IMR-90 (cell line): ENCODE data around the gene MYBPHL. TPM values are rescaled to one million over a fixed set of nuclear protein-coding genes. Genes with fewer than 3 reads are reported as not detected.

Experiments
- ATAC-seq: fragments of 200-7000 bp; cut with Tn5 transposase; 2 replicates; pipeline ENCODE4 v1.9.1; 2020; ENCODE audit warnings: low read depth, mild to moderate bottlenecking, moderate library complexity
- BruUV-seq: library from RNA; stranded (reverse); fragments of 400-500 nt; replicated peaks from 2 replicates; lab custom pipeline; 2021; lab: Mats Ljungman, UMichigan
- CTCF ChIA-PET: fragments of 300-600 bp; formaldehyde crosslinking; extraction: SDS; loops from one replicate; lab custom pipeline; 2021; ENCODE audit warnings: antibody characterized with exemption; lab: Yijun Ruan, JAX
- POLR2A ChIA-PET: fragments of 300-600 bp; sonication (Branson Sonifier 250); formaldehyde crosslinking; loops from one replicate; lab custom pipeline; 2022; ENCODE audit warnings: antibody characterized with exemption; ENCODE audit not compliant: unreplicated experiment; lab: Charles Lee
- DNase-seq: peaks from one replicate; pipeline ENCODE4 v3.0.0; 2013
- H2AFZ ChIP-seq: replicated peaks from 2 replicates; pipeline ENCODE3; 2013; ENCODE audit warnings: low read length, mild to moderate bottlenecking; ENCODE audit not compliant: poor library complexity
- H2AK5ac ChIP-seq: 2 replicates; pipeline ENCODE4 v1.6.1; 2013; ENCODE audit warnings: low read depth, low read length, inconsistent platforms
- H2AK9ac ChIP-seq: replicated peaks from 2 replicates; pipeline ENCODE3; 2013; ENCODE audit warnings: mild to moderate bottlenecking, low read depth, low read length, moderate library complexity; ENCODE audit not compliant: poor library complexity
- H2BK120ac ChIP-seq: 2 replicates; pipeline ENCODE4 v1.6.1; 2013; ENCODE audit warnings: low read depth, low read length, inconsistent platforms
- H2BK15ac ChIP-seq: 3 replicates; pipeline ENCODE4 v1.6.1; 2013; ENCODE audit warnings: low read depth, low read length, inconsistent platforms
- H2BK20ac ChIP-seq: 2 replicates; pipeline ENCODE4 v1.6.1; 2013; ENCODE audit warnings: low read depth, mild to moderate bottlenecking, inconsistent platforms, low read length, moderate library complexity
- H2BK5ac ChIP-seq: 2 replicates; pipeline ENCODE4 v1.6.1; 2013; ENCODE audit warnings: mild to moderate bottlenecking, low read depth, low read length, inconsistent platforms; ENCODE audit not compliant: poor library complexity, severe bottlenecking
- H3K14ac ChIP-seq: replicated peaks from 2 replicates; pipeline ENCODE4 v1.6.1; 2013; ENCODE audit warnings: low read depth, low read length, inconsistent platforms
- H3K18ac ChIP-seq: 2 replicates; pipeline ENCODE4 v1.6.1; 2013; ENCODE audit warnings: low read depth, low read length, control low read depth
- H3K23ac ChIP-seq: 2 replicates; pipeline ENCODE4 v1.6.1; 2013; ENCODE audit warnings: low read depth, low read length, inconsistent platforms
- H3K27ac ChIP-seq: 2 replicates; pipeline ENCODE4 v1.5.1; 2013; ENCODE audit warnings: mild to moderate bottlenecking, control low read depth, low read length; ENCODE audit not compliant: insufficient read depth
- H3K27me3 ChIP-seq: 2 replicates; pipeline ENCODE4 v1.6.1; 2013; ENCODE audit warnings: low read length; ENCODE audit not compliant: control insufficient read depth, insufficient read depth
- H3K36me3 ChIP-seq: 2 replicates; pipeline ENCODE4 v1.6.1; 2013; ENCODE audit warnings: low read length, mixed read lengths; ENCODE audit not compliant: control insufficient read depth, insufficient read depth
- H3K4ac ChIP-seq: 2 replicates; pipeline ENCODE4 v1.6.1; 2013; ENCODE audit warnings: low read depth, low read length, inconsistent platforms
- H3K4me1 ChIP-seq: 2 replicates; pipeline ENCODE4 v1.6.1; 2013; ENCODE audit warnings: low read length, mixed read lengths; ENCODE audit not compliant: control insufficient read depth, insufficient read depth
- H3K4me2 ChIP-seq: 2 replicates; pipeline ENCODE4 v1.6.1; 2013; ENCODE audit warnings: low read depth, mild to moderate bottlenecking, control low read depth, low read length, moderate library complexity
- H3K4me3 ChIP-seq: 2 replicates; pipeline ENCODE4 v1.5.1; 2013; ENCODE audit warnings: low read depth, mild to moderate bottlenecking, control low read depth, low read length, moderate library complexity; ENCODE audit not compliant: insufficient read depth
- H3K56ac ChIP-seq: 2 replicates; pipeline ENCODE4 v1.6.1; 2013; ENCODE audit warnings: low read length, inconsistent platforms; ENCODE audit not compliant: insufficient read depth; ENCODE audit errors: extremely low read depth
- H3K79me1 ChIP-seq, 2 experiments: 2 replicates each; pipeline ENCODE4 v1.6.1; 2013; ENCODE audit warnings: low read length in 2 of 2, inconsistent platforms in 1 of 2, low read depth in 1 of 2
- H3K9ac ChIP-seq: 2 replicates; pipeline ENCODE4 v1.6.1; 2013; ENCODE audit warnings: low read depth, low read length, control low read depth
- H3K9me1 ChIP-seq: 2 replicates; pipeline ENCODE4 v1.6.1; 2013; ENCODE audit warnings: low read length, inconsistent platforms; ENCODE audit not compliant: insufficient read depth
- H3K9me3 ChIP-seq: 2 replicates; pipeline ENCODE4 v1.6.1; 2013; ENCODE audit warnings: low read length; ENCODE audit not compliant: control insufficient read depth, insufficient read depth
- H4K20me1 ChIP-seq: 2 replicates; pipeline ENCODE4 v1.6.1; 2013; ENCODE audit warnings: low read length, inconsistent platforms; ENCODE audit not compliant: insufficient read depth
- H4K5ac ChIP-seq: 2 replicates; pipeline ENCODE4 v1.6.1; 2013; ENCODE audit warnings: mild to moderate bottlenecking, low read depth, low read length, control low read depth
- H4K8ac ChIP-seq, 2 experiments: 2 replicates each; pipeline ENCODE4 v1.6.1; 2013; ENCODE audit warnings: low read depth in 2 of 2, low read length in 2 of 2, control low read depth in 1 of 2, inconsistent platforms in 1 of 2
- H4K91ac ChIP-seq: 2 replicates; pipeline ENCODE4 v1.6.1; 2013; ENCODE audit warnings: low read depth, low read length, inconsistent platforms; ENCODE audit not compliant: insufficient read depth
- BHLHE40 ChIP-seq: fragments of 150-350 bp; IDR thresholded peaks from 2 replicates; pipeline ENCODE4 v1.6.1; 2016; ENCODE audit warnings: mild to moderate bottlenecking, low read depth, low read length
- CEBPB ChIP-seq: IDR thresholded peaks from 2 replicates; pipeline ENCODE4 v1.6.1; 2012; ENCODE audit warnings: low read depth, low read length, improper control_type of control experiment
- WGBS, 2 experiments: methylation state at CpG; one replicate each; pipeline versions ENCODE4 v1.1.5 to v1.1.7; 2013; ENCODE audit warnings: missing lambda C conversion rate in 2 of 2; ENCODE audit not compliant: insufficient read length in 1 of 2; ENCODE audit errors: extremely low coverage in 2 of 2; 5-methylcytosine and 5-hydroxymethylcytosine counted together
- dilution Hi-C: fragments of 300-500 bp; cut with HindIII; formaldehyde crosslinking; loops from one replicate; pipeline ENCODE4 v1.14.3; 2018; ENCODE audit warnings: low sequenced_read_pairs; ENCODE audit not compliant: unreplicated experiment
- in situ Hi-C: fragments of 300-500 bp; cut with MboI; formaldehyde crosslinking; loops from 3 replicates; pipeline ENCODE4 v1.14.3; 2019; ENCODE audit warnings: low sequenced_read_pairs, inconsistent platforms, mixed read lengths
- intact Hi-C: fragments of 100-400 bp; cut with micrococcal nuclease; formaldehyde crosslinking; loops from 2 replicates; pipeline ENCODE4 v1.10.0; 2022
- polyA plus RNA-seq, 3 experiments: library from polyadenylated mRNA; depleted of rRNA; stranded (reverse); fragments of >200 nt; gene quantifications; 2 replicates each; pipeline ENCODE4 v1.2.3, GENCODE V29; 2012; ENCODE audit warnings: low replicate concordance in 1 of 3
- total RNA-seq: library from RNA; depleted of rRNA; stranded (reverse); fragments of >200 nt; gene quantifications from 2 replicates; pipeline ENCODE4 v1.2.3, GENCODE V29; 2012

Gene MYBPHL
- total and polyA plus RNA-seq, 2 of the 4 experiments (the other 2 are of a cell fraction) = 0.07 TPM; not detected in 1

GRCh38 chr1:109314795-109315194, 8.0 kb upstream of the MYBPHL start:
- Histone ChIP-seq H2BK15ac (no peak overlapping the region), H2AFZ (no peak overlapping the region), H4K20me1 (peaks cover under 1% of the 10 kb centered on the region; the same call in 1 of the 2 replicates), H3K4me2 (no peak overlapping the region), H4K91ac (no peak overlapping the region), H2BK5ac (no peak overlapping the region), H3K18ac (no peak overlapping the region), H3K23ac (no peak overlapping the region), H2BK20ac (no peak overlapping the region), H4K8ac (no peak overlapping the region), H3K9me3 (no peaks in the 10 kb centered on the region), H3K27me3 (no peaks in the 10 kb centered on the region), H3K9ac (no peak overlapping the region), H3K56ac (no peak overlapping the region), H2AK9ac (no peak overlapping the region), H3K27ac (no peak overlapping the region), H3K79me1 (no peaks in the 10 kb centered on the region), H3K4me1 (peaks cover 9% of the 10 kb centered on the region), H4K5ac (no peak overlapping the region), H3K14ac (no peak overlapping the region), H3K36me3 (peaks cover 27% of the 10 kb centered on the region), H3K4me3 (no peak overlapping the region), H2BK120ac (no peak overlapping the region), H2AK5ac (no peak overlapping the region), H3K4ac (no peak overlapping the region), H3K9me1 (peaks cover 24% of the 10 kb centered on the region)
- dilution Hi-C loops (no loop called here), intact Hi-C loops (loop anchor here (5.0 kb wide), 1 partner anchor 38 kb away; no protein-coding TSS in a partner anchor), in situ Hi-C loops (no loop called here)
- BruUV-seq = no TSS peak
- CTCF ChIA-PET = no interaction called here
- peak; percentile 44; the same call in 1 of the 2 replicates for ATAC-seq
- POLR2A ChIA-PET = no interaction called here
- TF ChIP-seq BHLHE40 (no peak), CEBPB (peak; percentile 34; the same call in 1 of the 2 replicates)
- WGBS, 2 experiments = no CpG with 5 or more reads among the region's 1 CpG
- peak; percentile 35 for DNase-seq
